NCI-H82 (cell line): ENCODE results near the gene MYBPC2.
"Not testable (repeated sequence)": the region's sequence is repeated elsewhere in the genome, so short reads cannot be mapped to it uniquely, and the experiment has no call there.

ENCODE experiments used
- DNase-seq: peaks from one replicate; lab custom pipeline; 2025; lab: John Stamatoyannopoulos, UW

The MYBPC2 gene

GRCh38 chr19:50432221-50433028, at the start of gene MYBPC2:
Gene MYBPC2, plus strand, starts transcription at chr19:50432892. Its CDS starts 62 bp downstream, at chr19:50432954.
- DNase-seq, result peak; percentile 25

DNA sequence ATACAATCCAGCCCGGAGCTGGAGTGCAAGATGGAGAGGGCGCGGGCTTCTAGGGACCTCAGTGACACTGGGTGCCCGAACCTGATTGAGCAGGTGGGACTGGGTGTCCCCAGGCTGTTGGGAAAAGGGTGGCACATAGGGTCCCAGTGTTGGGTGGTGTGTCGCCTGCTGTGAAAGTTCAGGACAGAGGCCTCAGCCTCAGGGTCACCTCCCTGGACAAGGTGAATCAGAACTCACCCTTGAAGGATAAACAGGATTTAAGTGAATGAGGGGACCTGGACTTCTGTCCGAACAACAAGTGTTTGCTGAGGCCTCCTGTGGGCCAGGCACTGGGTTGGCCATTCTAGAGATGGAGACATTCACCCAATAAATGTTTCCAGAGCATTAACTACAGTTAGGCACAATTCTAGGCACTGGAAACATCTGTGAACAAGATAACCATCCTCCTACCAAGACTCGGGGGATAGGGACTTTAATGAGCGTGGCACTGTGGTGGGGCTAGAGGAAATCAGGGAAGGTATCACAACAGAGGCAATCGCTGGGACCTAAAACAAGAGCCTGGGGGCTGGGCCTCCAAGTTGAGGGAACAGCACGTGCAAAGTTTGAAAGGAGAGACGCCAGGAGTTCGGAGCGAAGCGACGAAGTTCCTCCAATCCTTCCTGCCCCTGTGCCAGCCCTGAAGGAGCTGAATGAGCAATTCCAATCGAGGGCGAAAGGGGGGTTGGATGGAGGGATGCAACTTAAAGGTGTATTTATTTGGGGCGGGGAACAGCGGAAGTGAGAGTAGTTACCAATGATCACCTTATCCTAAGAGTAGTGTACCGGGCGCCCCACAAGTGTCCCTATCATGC, 49.5 kb upstream of the MYBPC2 start:
- DNase-seq, result no peak

- peak; percentile 99 for DNase-seq
These were observed 48.6 kb upstream of the MYBPC2 start, which contains the start of gene POLD1 for GRCh38 chr19:50383852-50384684. Gene POLD1, plus strand, starts transcription at chr19:50384347. Its CDS starts 14,505 bp downstream, at chr19:50398852.

DNA sequence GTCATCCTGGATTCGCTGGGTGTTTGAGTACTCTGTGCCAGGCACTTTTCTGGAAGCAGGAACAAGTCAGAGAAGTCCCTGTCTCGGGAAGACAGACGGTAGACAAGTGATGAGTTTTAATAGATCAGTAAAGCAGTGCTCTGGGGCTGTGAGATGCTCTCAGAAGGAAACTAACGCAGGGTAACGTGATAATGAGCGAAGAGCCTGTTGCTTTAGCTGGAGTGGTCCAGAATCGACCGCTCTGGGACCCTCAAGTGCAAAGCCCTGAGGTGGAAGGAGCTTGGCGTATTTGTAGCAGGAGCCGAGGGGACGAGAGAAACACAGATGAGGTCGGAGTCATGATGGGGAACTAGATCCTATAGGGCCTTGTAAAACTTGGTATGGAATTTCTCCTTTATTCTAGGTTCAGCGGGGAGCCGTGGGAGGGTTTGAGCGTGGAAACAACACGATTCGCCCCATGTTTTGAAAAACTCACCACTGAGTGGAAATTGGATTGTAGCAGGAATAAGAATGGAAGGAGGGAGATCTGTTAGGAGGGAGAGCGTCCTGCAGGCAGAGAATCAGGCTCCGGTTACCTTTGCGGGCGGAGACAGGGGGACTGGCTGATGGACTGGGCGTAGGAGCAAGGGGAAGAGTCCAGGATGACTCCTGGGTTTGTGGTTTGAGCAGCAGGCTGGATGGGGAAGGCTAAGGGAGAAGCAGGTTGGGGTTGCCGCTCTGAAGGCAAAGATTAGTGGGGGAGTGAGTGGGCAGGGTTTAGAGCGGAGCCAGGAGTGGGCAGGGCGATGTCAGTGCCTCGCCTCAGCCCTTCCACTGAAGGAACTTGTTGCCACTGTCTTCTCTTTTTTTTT, 47.8 kb upstream of the MYBPC2 start:
- DNase-seq, result peak; percentile 25

DNA sequence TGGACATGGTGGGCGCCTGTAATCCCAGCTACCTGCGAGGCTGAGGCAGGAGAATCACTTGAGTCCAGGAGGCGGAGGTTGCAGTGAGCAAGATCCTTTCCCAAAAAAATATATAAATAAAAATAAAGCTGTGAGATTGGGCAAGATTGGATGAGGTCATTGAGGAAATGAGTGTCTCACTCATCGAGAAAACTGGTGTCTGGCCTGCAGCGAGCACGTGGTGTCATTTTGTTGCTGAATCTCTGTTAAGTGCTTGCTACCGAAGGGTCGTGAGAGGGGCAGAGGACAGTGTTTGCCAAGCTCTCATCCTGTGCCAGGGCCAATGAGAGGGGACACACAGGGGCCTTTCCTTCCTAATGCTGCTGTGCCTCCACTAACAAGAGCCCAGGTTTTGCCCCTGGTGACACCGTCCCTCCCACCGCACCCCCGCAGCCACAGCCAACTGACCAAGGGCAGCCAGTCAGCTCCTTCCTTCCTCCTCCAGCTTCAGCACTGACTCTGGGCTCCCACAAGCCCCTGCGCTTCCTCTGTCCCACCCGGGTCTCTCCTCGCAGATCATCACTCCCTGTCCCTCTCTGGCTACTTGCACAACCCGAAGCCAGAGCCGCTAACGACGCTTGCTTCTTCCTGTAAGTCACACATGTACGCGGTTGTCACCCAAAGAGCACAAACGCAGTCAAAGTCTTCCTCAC, 45.4 kb upstream of the MYBPC2 start:
- no peak for DNase-seq

- no peak for DNase-seq
These were observed 44.8 kb upstream of the MYBPC2 start for GRCh38 chr19:50387868-50388245.

- not testable (repeated sequence) for DNase-seq
These were observed 42.4 kb upstream of the MYBPC2 start for GRCh38 chr19:50390295-50390694.

- DNase-seq, result not testable (repeated sequence)
These were observed 41.7 kb upstream of the MYBPC2 start for GRCh38 chr19:50390952-50391351.

GRCh38 chr19:50392759-50393158, 39.9 kb upstream of the MYBPC2 start:
- DNase-seq, result no peak

- no peak for DNase-seq
These were observed 39.1 kb upstream of the MYBPC2 start for GRCh38 chr19:50393589-50393988.

DNA sequence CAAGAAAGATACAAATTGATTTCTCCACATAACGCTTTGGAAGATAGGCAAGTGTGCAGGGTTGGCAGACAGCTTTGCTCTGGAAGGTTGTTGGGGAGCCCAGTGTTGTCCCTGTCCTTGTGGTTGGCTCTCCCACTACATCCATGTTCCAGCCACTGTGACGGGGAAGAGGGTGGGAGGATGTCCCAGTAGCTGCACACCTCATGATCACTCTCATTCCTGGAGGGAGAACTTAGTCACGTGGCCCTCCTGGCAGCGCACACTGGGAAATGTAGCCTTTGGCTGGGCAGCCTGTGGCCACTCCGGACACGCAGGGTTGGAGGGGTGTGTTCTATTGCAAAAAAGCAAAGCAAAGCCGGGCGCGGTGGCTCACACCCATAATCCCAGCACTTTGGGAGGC, 38.7 kb upstream of the MYBPC2 start:
- no peak for DNase-seq

DNA sequence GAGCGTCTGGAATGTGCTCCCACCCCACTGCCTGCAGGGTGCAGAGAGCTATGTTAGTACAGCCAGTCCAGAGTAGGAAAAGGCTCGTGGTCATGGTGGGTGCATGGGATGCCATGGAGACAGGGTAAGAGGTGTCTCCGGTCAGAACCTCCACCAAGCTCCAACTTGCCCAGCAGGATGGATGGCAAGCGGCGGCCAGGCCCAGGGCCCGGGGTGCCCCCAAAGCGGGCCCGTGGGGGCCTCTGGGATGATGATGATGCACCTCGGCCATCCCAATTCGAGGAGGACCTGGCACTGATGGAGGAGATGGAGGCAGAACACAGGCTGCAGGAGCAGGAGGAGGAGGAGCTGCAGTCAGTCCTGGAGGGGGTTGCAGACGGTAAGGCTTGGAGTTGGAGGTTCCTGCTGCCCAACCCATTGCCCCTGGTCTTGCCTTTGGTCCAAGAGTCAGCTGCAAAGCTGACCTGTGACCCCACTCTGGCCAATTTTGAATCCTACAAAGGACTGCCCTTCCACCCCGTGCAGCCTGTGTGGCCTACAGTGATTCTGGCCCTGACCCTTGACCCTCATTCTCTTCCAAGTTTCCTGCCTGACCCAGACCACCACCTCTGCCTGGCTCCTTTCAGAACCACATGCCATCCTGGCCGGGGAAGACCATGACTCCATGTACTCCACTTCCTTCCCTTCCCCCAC, 33.9 kb upstream of the MYBPC2 start:
- DNase-seq, result no peak

- DNase-seq, result no peak
These were observed 33.3 kb upstream of the MYBPC2 start for GRCh38 chr19:50399368-50399745.

DNA sequence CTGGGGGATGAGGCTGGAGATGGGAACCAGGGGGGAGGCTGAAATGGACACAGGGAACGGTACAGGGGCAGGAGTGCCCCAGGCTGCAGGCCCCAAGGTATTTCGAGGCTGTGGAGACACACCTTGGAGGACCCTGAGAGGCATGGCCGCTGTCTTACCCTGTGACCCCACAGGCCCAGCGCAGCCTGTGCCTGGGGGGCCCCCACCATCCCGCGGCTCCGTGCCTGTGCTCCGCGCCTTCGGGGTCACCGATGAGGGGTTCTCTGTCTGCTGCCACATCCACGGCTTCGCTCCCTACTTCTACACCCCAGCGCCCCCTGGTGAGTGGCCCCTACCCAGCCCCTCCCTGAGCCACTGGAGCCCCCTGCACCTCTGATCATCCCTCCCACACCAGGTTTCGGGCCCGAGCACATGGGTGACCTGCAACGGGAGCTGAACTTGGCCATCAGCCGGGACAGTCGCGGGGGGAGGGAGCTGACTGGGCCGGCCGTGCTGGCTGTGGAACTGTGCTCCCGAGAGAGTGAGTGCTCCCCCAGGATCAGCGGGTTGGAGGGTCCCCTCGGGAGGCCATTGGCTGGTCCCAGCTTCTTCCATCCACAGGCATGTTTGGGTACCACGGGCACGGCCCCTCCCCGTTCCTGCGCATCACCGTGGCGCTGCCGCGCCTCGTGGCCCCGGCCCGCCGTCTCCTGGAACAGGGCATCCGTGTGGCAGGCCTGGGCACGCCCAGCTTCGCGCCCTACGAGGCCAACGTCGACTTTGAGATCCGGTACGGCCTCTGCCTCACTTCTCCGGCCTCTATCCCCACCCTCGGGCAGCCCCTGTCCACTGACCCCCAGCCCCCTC, 30.9 kb upstream of the MYBPC2 start:
- no peak for DNase-seq

- no peak for DNase-seq
These were observed 30.0 kb upstream of the MYBPC2 start for GRCh38 chr19:50402544-50403301.

DNA sequence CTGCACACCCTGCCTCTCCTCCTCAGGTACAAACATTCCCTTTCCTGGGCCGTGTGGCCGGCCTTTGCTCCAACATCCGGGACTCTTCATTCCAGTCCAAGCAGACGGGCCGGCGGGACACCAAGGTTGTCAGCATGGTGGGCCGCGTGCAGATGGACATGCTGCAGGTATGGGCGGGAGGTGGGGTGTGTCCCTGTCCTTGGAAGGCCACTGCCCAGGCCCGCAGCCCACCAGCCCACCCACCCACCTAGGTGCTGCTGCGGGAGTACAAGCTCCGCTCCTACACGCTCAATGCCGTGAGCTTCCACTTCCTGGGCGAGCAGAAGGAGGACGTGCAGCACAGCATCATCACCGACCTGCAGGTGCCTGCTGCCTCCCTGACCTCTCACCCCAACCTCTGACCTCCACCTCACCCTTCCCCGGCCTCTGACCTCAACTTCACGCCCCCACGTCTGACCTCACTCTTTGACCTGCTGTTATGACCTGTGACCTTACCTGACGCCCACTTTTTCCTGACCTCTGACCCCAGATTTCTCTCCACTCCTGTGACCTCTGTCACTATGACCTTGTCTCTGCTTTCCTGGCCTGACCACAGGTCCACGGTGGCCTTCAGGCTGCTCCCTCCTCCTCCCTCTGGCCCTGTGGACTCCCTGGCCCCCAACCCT, 26.4 kb upstream of the MYBPC2 start:
- no peak for DNase-seq

DNA sequence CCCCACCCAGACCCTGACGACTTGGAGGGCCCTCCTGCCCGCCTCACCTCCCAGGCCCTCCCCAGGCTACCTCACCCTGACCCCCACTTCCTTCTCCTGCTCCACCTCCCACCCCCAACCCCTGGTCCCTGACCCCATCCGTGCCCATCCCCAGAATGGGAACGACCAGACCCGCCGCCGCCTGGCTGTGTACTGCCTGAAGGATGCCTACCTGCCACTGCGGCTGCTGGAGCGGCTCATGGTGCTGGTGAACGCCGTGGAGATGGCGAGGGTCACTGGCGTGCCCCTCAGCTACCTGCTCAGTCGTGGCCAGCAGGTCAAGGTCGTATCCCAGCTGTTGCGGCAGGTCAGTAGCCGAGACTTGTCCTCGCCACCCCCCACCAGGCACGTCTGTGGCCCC, 25.9 kb upstream of the MYBPC2 start:
- DNase-seq, result no peak

GRCh38 chr19:50409347-50409746, 23.3 kb upstream of the MYBPC2 start:
- DNase-seq, result no peak
